GM21390 (cell line): ENCODE results near the gene CCR2.
"Not testable (repeated sequence)": the region's sequence is repeated elsewhere in the genome, so short reads cannot be mapped to it uniquely, and the experiment has no call there.

Experiments
- ATAC-seq: cut with Tn5 transposase; IDR thresholded peaks from one replicate; pipeline ENCODE4 v1.9.1; 2021; ENCODE audit not compliant: unreplicated experiment

Gene CCR2

DNA sequence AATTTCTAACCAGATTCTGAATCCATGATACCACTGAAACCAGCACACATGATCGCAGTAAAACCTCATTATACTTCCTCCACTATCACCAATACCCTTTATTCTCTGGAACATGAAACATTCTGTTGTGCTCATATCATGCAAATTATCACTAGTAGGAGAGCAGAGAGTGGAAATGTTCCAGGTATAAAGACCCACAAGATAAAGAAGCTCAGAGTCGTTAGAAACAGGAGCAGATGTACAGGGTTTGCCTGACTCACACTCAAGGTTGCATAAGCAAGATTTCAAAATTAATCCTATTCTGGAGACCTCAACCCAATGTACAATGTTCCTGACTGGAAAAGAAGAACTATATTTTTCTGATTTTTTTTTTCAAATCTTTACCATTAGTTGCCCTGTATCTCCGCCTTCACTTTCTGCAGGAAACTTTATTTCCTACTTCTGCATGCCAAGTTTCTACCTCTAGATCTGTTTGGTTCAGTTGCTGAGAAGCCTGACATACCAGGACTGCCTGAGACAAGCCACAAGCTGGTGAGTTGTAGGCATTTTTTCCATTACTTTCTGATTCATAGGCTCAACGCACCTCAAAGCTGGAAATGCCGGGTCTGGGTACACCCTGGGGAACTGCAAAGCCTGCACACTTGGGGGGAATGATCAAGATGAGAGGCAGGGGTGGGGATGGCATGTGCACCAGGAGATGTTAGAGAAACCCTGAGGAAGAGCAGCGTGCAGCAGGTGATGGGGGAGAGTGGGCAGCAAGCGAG, at the start of gene CCR2:
TSS of gene CCR2 (plus strand) at position 465 of the 764 bp plus-strand sequence. CDS start 3,417 bp downstream, outside the sequence.
- no peak for ATAC-seq

DNA sequence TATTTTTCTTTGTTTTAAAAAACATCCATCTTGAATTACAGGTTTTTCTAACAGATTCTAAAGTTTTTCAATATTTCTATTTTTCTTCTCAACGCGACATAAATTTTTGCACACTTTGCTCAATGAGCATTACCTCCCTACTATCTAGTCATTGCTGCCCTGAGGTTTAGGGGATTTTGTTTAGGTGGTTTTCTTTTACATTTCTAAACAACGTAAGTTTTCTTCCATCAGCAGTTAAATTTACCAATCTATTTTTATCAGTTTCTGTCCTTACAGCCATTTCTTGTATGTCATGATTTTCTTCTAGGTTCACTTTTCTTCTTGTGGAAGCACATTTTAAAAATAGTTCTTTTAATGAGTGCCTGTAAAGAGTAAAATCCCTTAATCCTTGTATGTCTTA, 49.2 kb upstream of the CCR2 start:
- no peak for ATAC-seq

DNA sequence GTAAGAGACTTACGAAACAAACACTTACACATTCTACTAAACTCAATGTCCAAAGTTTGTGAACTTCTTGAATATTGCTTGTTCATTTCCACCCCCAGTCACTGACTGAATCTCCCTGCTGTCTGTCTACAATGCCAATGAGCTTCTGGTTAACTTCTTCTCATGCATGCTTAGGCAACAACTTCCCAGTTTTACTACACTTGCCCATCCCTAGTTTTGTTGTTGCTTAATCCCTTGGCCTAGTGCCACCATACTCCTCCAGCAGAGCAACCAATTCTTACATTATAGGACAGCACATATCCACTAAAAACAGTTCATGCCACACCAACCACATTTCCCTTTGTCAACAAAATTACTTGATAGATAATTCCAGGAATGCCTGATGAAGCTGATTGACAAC, 40.9 kb upstream of the CCR2 start:
- ATAC-seq, result no peak

DNA sequence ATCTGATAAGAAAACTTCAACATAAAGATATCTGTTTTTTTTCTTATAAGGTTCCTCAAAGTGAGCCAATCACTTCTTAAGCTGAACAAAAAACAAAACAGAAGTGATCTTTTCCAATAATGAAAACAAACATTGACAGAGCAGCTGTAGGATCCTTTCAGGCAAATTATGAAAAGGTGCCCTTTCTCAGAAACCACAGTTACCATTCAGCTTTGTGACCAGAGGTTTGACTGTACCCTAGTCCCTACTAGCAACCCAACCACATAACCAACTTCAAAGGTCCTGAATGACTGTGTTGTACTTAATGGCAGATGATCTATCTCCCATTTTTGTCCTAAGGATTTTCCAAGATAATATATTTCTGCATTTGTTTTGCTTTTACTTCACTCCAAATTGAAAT, 39.4 kb upstream of the CCR2 start:
- no peak for ATAC-seq

DNA sequence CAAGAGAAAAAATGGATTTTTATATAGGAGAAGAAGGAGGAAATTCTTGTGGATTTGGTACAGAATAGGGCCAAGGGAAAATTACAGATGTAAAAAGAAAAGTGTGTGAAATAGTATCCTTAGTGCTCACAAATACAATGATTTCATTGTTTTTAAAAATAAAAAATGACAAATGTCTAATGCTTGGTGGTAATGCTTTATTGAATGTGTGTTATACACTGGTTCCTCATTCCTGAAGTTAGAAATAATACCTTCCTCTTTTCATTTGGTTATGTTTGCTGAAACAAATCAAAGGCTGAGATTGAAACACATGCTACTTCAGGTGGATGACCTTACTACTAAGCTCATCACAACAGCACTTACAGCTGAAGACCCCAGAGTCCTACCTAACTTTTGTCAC, 37.7 kb upstream of the CCR2 start:
- no peak for ATAC-seq

DNA sequence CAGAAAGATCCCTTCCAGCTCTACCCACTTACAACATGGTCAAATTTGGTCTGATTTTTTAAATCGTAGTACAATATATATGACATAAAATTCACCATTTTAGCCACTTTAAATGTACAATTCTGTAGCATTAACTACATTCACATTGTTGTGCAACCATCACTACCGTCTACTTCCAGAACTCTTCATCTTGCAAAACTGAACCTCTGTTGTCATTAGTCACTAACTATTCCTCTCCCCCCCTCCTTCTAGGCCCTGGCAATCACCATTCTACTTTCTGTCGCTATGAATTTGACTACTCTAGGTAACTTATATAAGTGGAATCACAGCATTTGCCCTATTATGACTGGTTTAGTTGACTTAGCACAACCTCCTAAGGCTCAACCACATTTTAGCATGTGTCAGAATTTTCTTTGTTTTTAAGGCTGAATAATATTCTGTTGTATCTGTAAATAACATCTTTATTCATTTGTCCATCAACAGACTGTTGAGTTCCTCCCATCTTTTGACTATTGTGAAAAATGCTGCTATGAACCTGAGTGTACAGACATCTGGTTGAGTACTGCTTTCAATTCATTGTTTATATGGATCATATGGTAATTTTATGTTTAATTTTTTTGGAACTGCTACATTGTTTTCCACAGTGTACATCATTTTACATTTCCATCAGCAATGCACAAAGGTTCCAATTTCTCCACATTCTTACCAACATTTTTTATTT, 35.5 kb upstream of the CCR2 start:
- no peak for ATAC-seq

DNA sequence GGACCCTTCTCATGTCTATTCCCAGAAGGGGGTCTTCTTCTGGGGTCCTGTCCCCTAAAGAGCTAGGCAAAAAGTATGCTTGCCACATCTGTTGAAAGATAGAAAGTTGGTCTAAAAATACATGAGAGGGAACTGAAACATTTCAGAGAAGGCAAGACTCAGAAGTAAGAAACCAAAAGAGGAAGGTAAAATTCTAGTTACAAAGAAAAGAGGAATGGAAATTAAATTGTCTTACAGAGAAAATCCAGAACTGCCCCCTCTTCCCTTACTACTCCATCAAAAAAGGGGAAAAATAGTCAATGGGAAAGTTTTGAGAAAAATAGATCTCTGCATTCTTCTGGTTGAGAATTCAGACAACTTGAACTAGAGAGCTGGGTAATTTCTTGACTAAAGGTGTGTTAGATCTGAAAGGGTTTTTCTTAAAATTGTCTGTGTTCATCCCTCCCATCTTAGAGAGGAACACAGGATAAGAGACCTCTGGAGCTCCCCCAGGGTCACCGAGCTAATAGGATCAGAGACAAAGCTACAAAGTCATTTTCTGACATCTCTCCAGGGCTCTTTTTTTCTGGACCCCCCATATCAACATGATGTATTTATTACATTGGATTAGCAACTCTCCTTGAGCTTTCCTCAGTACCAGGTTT, 32.3 kb upstream of the CCR2 start:
- no peak for ATAC-seq

DNA sequence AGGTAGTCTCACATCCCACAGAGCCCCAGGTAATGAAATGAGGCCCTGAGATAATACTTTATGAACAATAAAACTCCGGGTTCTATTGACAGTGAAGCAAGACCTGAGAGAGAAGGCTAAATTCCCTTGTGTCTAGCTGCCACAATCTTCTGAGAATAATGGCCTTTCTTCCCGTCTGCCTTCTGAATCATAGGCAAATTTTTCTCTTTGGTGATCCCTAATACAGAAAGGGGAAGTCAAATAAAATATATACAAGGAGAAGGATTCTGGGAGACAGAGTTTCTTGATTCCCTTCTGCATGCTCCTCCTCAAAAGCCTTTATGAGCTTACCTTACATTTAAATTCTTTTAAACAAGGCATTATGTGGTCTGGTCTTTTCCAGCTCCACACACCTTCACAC, 29.9 kb upstream of the CCR2 start:
- ATAC-seq, result no peak

DNA sequence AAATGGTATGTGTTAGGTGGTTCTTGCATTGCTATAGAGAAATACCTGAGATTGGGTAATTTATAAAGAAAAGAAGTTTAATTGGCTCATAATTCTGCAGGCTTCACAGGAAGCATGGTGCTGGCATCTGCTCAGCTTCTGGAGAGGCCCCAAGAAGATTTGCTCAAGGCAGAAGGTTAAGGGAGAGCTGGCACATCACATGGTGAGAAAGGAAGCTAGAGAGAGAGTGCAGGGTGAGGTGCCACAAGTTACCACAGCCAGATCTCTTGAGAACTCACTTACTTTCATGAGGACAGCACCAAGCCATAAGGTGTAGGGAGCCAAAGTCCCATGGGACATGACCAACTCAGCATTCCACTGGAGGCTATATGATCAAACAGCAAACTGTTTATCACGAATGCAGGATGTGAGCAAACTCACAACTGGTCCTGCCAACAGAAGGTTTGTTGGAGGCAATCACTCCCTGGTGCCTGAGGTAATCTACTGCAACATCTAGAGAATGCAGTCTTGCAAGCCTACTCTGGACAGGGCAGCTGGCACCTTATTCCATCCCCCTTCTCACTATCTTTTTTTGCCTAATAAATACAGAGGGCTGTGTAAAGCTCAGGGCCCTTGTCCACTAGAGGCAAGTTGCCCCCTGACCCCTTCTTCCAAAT, 28.1 kb upstream of the CCR2 start:
- no peak for ATAC-seq

DNA sequence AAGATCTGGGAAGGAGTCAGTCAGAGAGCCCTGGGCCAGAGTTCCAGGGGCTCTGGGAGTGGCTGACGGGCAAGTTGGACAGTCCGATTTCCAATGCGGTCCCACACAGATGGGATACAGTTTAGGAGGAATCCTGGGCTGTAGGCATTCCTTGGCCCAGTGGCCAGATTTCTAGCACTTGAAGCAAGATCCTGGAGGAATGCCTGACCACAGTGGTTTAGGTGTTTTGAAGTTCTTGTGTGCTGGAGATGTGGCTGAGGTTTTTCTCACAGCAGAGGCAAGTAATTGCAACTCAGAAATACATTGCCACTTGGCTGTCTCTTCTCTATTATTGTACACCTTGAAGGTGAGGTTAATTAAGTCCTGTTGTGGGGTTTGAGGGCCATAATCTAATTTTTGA, 23.2 kb upstream of the CCR2 start:
- not testable (repeated sequence) for ATAC-seq

DNA sequence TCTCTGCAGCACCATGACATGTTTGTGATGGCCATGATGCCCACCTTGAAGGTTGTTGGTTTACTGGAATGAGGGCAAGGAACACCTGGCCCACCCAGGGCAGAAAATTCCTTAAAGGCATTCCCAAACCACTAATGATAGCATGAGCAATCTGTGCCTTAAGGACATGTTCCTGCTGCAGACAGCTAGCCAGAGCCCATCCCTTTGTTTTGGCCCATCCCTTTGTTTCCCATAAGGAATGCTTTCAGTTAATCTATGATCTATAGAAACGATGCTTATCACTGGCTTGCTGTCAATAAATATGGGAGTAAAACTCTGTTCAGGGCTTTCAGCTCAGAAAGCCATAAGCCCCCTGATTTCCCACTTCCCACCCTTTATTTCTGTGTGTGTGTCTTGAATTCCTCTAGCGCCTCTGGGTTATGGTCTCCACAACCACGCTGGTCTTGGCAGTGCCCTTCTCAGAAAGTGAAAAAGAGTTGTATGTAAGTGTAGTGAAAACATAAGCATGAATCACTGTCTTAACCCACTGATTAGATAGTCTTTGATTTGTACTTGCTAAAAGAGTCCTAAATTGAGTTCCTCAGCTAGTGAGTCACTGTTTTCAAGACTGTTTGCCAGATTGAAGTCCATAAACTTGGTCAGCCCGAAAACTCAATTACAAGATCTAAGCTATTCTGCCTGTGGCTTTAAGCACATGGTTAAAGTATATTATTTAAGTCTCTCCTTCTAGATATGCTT, 19.0 kb upstream of the CCR2 start:
- no peak for ATAC-seq

DNA sequence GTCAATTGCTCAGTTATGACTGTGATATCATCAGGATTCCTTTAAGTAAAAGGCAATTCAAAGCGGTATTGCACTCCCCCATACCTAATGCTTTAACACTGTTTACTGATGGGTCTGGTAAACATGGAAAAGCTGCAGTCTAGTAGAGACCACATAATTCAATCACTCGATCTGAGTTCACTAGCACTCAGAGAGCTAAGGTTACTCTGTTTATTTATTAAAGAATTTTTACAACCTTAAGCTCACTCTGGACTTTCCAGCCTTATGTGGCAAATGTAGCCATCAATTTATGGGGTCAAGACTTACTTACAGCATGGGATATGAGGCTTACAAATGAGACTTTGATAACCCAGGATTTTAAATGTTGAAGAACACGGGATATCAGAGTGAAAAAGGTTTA, 18.4 kb upstream of the CCR2 start:
- no peak for ATAC-seq

DNA sequence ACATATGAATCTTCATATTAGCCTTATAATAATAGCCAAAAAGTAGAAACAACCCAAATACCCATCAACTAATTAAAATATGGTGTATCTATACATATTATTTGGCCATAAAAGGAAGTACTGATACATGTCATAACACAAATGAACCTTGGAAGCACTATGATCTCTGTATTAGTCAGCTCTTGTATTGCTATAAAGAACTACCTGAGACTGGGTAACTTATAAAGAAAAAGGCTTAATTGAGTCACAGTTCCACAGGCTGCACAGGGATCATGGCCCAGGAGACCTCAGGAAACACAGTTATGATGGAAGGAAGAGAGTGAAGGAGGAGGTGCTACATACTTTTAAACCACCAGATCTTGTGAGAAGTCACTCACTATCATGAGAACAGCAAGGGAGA, 16.0 kb upstream of the CCR2 start:
- ATAC-seq, result no peak

DNA sequence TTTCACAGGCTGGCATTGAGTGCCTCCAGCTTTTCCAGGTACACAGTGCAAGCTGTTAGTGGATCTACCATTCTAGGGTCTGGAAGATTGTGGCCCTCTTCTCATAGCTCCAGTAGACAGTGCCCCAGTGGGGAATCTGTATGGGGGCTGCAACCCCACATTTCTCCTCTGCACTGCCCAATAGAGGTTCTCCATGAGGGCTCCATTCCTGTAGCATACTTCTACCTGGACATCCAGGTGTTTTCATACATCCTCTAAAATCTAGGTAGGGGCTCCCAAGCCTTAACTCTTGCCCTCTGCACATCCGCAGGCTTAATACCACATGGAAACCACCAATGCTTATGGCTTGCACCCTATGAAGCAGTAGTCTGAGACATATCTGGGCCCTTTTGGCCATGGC, 15.1 kb upstream of the CCR2 start:
- no peak for ATAC-seq

DNA sequence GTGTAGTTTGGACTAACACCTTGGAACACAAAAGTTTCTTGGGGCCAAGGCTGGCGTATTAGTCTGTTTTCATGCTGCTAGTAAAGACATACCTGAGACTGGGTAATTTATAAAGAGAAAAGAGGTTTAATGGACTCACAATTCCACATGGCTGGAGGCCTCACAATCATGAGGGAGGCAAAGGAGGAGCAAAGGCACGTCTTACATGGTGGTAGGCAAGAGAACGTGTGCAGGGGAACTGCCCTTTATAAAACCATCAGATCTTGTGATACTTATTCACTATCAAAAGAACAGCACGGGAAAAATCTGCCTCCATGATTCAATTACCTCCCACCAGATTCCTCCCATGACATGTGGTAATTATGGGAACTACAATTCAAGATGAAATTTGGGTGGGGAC, 9.4 kb upstream of the CCR2 start:
- ATAC-seq, result no peak

DNA sequence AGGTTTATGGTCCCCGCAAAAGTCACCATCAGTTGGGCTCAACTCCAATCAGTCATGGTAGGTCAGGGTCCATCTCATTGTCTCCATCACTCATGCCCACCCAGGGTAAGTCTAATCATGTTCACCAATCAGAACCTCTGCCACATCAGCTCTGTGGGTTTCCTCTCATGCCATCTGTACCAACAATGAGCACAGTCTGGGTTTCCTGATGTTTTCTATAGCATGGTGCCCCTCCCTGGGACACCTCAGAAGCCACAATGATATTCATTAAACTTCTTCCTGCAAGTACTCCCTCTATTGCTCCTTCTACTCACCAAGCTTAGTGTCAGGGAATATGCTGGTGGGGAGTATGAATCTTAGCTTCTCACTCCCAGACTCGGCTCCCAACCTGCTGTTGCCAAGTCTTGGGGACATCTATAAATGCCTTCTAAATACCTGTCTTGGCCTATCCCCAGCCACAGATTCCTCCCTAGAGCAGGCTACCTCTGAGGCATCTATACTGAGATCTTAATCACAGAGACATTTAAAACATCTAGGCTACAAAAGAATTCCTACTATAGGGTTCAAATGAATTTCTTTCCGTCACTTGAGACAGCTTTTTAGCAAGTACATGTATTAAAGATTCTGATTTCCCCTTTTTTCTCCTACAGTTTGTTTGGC, 5.0 kb upstream of the CCR2 start:
- no peak for ATAC-seq

DNA sequence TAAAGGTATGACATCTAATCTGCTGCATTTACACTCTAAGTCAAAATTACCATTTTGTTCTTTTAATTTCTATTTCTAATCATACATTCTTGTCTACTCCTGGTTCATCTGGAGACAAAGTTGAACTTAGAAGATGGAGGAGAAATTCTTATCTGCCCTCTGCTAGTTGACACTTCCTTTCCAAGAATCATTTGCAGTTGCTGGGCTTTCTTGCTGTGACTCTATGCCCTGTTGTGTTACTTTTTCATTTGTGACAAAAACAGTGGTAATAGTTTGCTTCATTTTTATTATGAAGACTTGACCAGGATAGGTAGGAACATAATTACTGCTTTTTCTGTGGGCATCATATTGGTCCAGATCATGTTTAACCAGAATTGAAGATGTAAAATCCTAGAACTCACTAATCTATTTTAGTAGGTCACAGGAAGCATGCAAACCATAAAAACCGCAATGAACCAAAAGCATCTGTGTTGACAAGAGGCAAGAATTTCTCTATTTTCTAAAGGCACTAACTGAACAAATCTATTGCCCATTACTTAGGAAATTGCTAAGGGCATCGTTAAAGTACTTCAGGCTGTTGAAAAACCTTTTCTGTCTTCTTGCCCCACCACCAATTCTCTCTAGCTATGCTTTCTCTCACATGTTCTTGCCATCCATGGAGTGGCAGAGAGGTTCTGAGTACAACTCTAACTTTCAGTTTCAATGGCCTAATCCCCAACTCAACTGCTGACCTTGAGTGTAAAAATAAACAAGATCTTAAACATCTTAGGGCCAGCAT, 4.2 kb upstream of the CCR2 start:
- peak; percentile 74 for ATAC-seq

DNA sequence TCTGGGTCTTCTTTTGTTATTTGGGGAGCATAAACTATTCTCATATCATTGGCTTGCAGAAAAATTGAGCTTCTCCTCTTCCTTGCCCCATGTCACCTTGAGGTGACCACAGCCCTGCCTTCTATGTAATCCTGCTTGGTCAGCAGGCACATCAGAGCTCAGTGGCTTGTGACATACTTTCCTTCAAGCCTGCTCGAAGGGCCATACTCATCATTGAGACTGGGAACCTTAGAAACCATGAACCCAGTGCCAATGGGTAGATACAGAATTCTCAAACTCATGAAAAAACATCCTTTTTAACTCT, 3.7 kb upstream of the CCR2 start:
- peak; percentile 9 for ATAC-seq

DNA sequence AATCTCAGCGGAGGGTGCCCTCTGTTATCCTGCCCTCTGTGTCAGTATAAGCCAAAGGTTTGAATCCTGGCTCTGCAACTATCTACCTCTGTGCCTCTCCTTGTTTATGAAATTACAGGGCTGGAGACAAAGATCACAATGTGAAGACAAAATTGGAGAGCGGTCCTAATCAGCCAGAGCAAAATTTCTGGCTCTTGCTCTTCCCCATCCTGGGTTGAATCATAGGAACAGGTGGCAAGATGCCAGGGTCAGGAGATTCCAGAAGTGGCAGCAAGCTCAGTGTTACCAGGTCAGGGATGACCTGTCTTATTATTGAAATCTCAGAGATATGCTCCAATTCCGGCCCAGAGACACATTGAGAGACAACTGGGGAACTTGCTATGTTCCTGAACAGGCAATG, 2.3 kb upstream of the CCR2 start:
- no peak for ATAC-seq

DNA sequence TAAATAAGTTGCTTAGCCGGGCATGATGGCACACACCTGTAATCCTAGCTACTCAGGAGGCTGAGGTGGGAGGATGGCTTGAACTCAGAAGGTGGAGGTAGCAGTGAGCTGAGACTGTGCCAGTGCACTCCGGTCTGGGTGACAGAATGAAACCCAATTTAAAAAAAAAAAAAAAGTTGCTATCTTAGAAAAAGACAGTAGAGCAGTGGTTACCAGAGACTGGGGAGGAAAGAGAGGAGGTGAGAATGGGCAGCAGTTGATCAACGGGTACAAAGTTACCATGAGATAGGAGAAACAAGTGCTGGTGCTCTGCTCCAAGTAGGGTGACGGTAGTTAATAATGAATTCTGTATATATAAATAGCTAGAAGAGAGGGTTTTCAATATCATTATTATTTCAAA, 821 bp upstream of the CCR2 start:
- ATAC-seq, result no peak
